Thymus (tissue), 11 donors: ENCODE data around the gene FAM83B. TPM values are rescaled to one million over a fixed set of nuclear protein-coding genes. Genes with fewer than 3 reads are reported as not detected.
A peak's percentile ranks its signal among the peaks of the same experiment; 100 is the strongest.

ENCODE experiments used
- DNase-seq, 9 donors: peaks; one replicate each; pipeline ENCODE4 v3.0.0-alpha.2; 2013; ENCODE audit warnings: low spot score in 9 of 9, low read depth in 6 of 9, missing footprints in 1 of 9
- H3K27ac ChIP-seq, 2 donors: one replicate each; pipeline ENCODE4 v1.5.1; 2013; ENCODE audit warnings: control low read depth in 1 of 2, low read depth in 1 of 2, low read length in 1 of 2, mild to moderate bottlenecking in 1 of 2, moderate library complexity in 1 of 2
- H3K27me3 ChIP-seq, 2 donors: one replicate each; pipeline ENCODE4 v1.5.1; 2013; ENCODE audit warnings: low read length in 1 of 2; ENCODE audit not compliant: control insufficient read depth in 2 of 2, insufficient read depth in 1 of 2
- H3K36me3 ChIP-seq, 2 donors: one replicate each; pipeline ENCODE4 v1.5.1; 2013; ENCODE audit warnings: low read length in 1 of 2, mild to moderate bottlenecking in 1 of 2, moderate library complexity in 1 of 2; ENCODE audit not compliant: control insufficient read depth in 2 of 2, insufficient read depth in 2 of 2
- H3K4me1 ChIP-seq, 2 donors: one replicate each; pipeline ENCODE4 v1.5.1; 2013; ENCODE audit warnings: low read length in 2 of 2; ENCODE audit not compliant: control insufficient read depth in 2 of 2, insufficient read depth in 2 of 2
- H3K4me3 ChIP-seq, 2 donors: one replicate each; pipeline ENCODE4 v1.5.1; 2013; ENCODE audit warnings: low read length in 2 of 2, control low read depth in 1 of 2, mild to moderate bottlenecking in 1 of 2
- H3K9me3 ChIP-seq, 2 donors: one replicate each; pipeline ENCODE4 v1.5.1; 2013; ENCODE audit warnings: low read length in 1 of 2, mild to moderate bottlenecking in 1 of 2; ENCODE audit not compliant: control insufficient read depth in 2 of 2, insufficient read depth in 1 of 2
- WGBS: extraction: QIAGEN DNeasy Blood & Tissue Kit; methylation state at CpG from one replicate; pipeline ENCODE4 v1.1.7; 2013; 5-methylcytosine and 5-hydroxymethylcytosine counted together
- polyA plus RNA-seq: library from polyadenylated mRNA; stranded (reverse); fragments of 200-250 nt; gene quantifications from one replicate; pipeline ENCODE4 v1.2.3, GENCODE V29; 2013
- total RNA-seq: library from RNA; stranded (reverse); fragments of 120-200 nt; gene quantifications from one replicate; pipeline ENCODE4 v1.2.4, GENCODE V29; 2013
- donor health status: healthy.

FAM83B gene
- total and polyA plus RNA-seq, 2 donors = 2.0 to 6.6 TPM

GRCh38 chr6:54980511-54981275 lies 134.1 kb downstream of the FAM83B start:
- 97% methylated on average over 14 of the region's 14 CpGs for WGBS
- no peak for DNase-seq
- no peak overlapping the region for H3K27ac ChIP-seq
- H3K4me1 ChIP-seq = no peaks in the 10 kb centered on the region
- no peaks in the 10 kb centered on the region for H3K27me3 ChIP-seq
- H3K9me3 ChIP-seq = no peaks in the 10 kb centered on the region
- no peak overlapping the region for H3K4me3 ChIP-seq
- H3K36me3 ChIP-seq = no peaks in the 10 kb centered on the region

GRCh38 chr6:54981276-54981609 lies 134.7 kb downstream of the FAM83B start:
- Histone ChIP-seq H3K4me1 (no peaks in the 10 kb centered on the region), H3K27me3 (no peaks in the 10 kb centered on the region), H3K36me3 (no peaks in the 10 kb centered on the region), H3K4me3 (no peak overlapping the region), H3K27ac (no peak overlapping the region), H3K9me3 (no peaks in the 10 kb centered on the region)
- 98% methylated on average over 2 of the region's 2 CpGs for WGBS
- DNase-seq = no peak

- DNase-seq = no peak
- Histone ChIP-seq H3K27me3 (no peaks in the 10 kb centered on the region), H3K4me1 (no peaks in the 10 kb centered on the region), H3K9me3 (no peaks in the 10 kb centered on the region), H3K4me3 (no peak overlapping the region), H3K36me3 (no peaks in the 10 kb centered on the region), H3K27ac (no peak overlapping the region)
- WGBS = 95% methylated on average over 3 of the region's 3 CpGs
Measured at GRCh38 chr6:54981647-54982046, 135.1 kb downstream of the FAM83B start.

GRCh38 chr6:54987633-54988290 lies 141.2 kb downstream of the FAM83B start:
- DNase-seq = no peak
- Histone ChIP-seq H3K4me3 (no peak overlapping the region), H3K36me3 (no peaks in the 10 kb centered on the region), H3K27ac (no peak overlapping the region), H3K4me1 (no peaks in the 10 kb centered on the region), H3K27me3 (no peaks in the 10 kb centered on the region), H3K9me3 (peaks cover 0 to 4% of the 10 kb centered on the region in 2 donors)

GRCh38 chr6:54988576-54988975 lies 142.0 kb downstream of the FAM83B start:
- Histone ChIP-seq H3K27ac (no peak overlapping the region), H3K27me3 (no peaks in the 10 kb centered on the region), H3K4me3 (no peak overlapping the region), H3K9me3 (peaks cover 0 to 5% of the 10 kb centered on the region in 2 donors), H3K4me1 (no peaks in the 10 kb centered on the region), H3K36me3 (no peaks in the 10 kb centered on the region)
- no peak for DNase-seq

GRCh38 chr6:54990001-54990400 lies 143.4 kb downstream of the FAM83B start:
- no peaks in the 10 kb centered on the region for H3K27me3 ChIP-seq
- no peaks in the 10 kb centered on the region for H3K4me1 ChIP-seq
- no peaks in the 10 kb centered on the region for H3K36me3 ChIP-seq
- DNase-seq = peak in 1 of 9 donors; percentile 8
- H3K4me3 ChIP-seq = no peak overlapping the region
- WGBS = 6% methylated on average over 3 of the region's 3 CpGs
- H3K27ac ChIP-seq = no peak overlapping the region
- peaks cover 0 to 5% of the 10 kb centered on the region in 2 donors for H3K9me3 ChIP-seq
